SW 1271 (cell line): ENCODE results near the gene OR8B12.
"Not testable (repeated sequence)": the region's sequence is repeated elsewhere in the genome, so short reads cannot be mapped to it uniquely, and the experiment has no call there.

Experiments
- DNase-seq, 2 experiments: peaks; one replicate each; lab custom pipeline; 2025; lab: John Stamatoyannopoulos, UW

Gene OR8B12

DNA sequence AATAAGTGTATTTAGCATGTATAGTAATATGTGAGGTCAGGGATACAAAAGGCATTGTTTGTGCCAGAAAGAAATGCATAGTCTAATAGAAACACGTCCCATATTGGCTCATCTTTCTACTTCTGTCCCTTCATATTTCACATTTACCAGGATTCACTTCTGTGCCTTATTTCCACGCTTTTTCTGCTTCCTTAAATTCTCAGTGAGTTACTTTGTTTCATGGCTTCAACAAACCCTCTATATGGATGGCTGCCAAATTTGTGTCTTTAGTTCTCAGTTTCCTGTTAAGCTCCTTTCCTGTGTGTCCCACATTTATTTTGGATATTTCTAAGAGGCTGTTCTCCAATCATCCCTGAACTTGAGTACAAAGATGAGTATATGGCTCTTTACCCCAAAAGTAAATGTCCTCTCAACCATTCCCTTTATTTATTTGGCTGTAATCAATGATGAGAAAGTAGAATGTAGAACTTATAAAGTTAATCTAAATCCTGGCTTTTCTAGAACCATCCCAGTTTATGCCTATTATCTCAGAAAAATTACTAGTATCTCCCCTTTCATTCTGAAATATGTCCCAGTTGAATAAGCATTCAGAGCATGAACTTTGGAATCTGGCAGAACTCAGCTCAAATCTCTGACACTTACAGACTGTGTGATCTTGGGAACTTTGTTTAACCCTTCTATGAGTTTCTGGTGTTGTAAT is 23.5 kb downstream of the OR8B12 start:
- DNase-seq = no peak

DNA sequence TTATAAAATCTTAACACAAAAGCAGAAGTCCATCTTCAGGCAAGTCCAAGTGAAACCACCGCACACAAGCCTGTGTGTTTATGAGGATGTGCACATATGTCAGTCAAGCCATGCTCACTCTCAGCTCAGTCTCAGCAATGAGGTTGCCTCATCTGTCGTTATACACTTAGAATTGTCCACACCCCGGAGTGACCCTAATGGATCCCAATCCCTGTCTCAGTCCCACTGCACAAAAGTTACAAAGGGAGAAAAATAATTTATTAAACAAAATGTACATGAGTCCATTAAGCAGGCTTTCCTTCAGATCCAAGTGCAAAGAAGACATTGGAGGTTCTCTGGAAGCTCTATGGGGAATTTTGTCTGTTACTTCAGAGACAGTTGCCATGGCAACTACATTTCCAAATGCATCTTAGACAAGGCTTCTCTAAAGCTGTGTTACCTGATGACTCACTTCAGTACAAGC is 24.4 kb downstream of the OR8B12 start:
- DNase-seq = no peak

DNA sequence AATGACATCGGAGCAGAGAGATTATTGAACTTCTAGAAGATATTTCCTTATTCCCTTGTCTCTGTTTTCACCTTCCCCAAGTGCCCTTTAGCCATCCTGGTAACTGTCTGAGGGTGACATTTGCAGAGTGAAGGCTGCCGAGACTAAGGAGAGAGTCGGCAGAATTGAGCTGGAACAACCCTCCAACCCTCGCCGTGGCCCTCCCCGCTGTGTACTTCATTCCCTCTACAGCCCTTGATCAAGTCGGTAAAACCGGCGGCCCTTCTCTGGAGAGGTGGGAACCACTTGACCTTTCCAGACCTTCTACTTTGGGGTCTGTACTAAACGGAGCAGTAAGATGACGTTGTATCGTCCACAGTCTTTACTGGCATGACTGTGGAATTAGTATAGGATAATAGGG is 26.1 kb downstream of the OR8B12 start:
- DNase-seq = no peak

GRCh38 chr11:124514675-124515074 is 28.8 kb downstream of the OR8B12 start:
- DNase-seq = not testable (repeated sequence)

GRCh38 chr11:124514131-124514530 is 29.3 kb downstream of the OR8B12 start:
- no peak for DNase-seq

DNA sequence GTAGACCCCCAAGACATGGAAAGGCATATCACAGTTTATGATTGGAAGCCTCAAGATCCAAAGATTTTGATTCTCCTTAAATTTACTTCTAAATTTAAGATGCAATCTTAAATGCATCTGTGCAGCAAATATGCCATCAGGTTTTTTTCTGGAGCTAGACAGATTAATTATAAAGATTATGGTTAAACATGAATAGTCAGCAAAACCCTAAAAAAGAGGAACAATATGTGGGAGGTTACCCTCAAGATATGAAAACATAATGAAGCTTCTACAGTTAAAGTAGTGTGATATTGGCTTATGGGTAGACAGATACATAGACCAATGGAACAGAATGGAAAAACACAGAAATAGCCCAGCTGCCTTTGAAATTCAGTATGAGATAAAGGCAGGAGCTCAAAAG is 31.7 kb downstream of the OR8B12 start:
- no peak for DNase-seq

DNA sequence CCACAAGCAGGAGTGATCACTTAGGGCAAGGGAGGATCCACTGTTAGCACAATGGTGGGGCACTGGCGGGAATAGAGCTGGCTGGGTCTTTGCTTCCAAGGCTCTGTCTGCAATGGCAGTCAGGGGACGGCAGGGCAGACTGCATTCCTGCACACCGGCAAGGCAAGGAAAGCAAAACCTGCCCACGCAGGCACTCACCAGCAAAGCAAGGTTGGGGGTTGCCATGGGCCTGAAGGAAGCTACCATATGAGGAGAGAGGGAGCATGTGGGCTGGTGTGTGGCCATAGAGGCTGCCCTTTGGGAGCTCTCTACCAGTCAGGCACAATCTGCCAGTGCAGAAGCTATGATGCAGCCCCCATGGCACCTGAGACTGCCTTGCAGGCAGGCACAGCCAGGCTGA is 33.2 kb downstream of the OR8B12 start:
- no peak for DNase-seq

- no peak for DNase-seq
These were observed 43.7 kb downstream of the OR8B12 start for GRCh38 chr11:124499711-124500110.

- no peak for DNase-seq
These were observed 50.3 kb downstream of the OR8B12 start for GRCh38 chr11:124493016-124493655.
